Type B pancreatic cell (in vitro differentiated cells): Measurements from ENCODE around the gene GRB14. TPM values are rescaled to one million over a fixed set of nuclear protein-coding genes. Genes with fewer than 3 reads are reported as not detected.

ENCODE experiments used
- DNase-seq: peaks from one replicate; pipeline ENCODE4 v3.0.0; 2021; ENCODE audit warnings: mixed read lengths; ENCODE audit not compliant: unreplicated experiment; ENCODE audit errors: extremely low spot score
- H3K27ac Mint-ChIP-seq: 2 replicates; pipeline ENCODE4 v1.8.0; 2021; ENCODE audit warnings: mild to moderate bottlenecking, mixed read lengths
- H3K27me3 Mint-ChIP-seq: 2 replicates; pipeline ENCODE4 v1.8.0; 2021; ENCODE audit warnings: mixed read lengths
- H3K36me3 Mint-ChIP-seq: 2 replicates; pipeline ENCODE4 v1.8.0; 2021; ENCODE audit warnings: mixed read lengths
- H3K4me1 Mint-ChIP-seq: one replicate; pipeline ENCODE4 v1.8.0; 2021; ENCODE audit warnings: mixed read lengths; ENCODE audit not compliant: unreplicated experiment
- H3K4me3 Mint-ChIP-seq: 2 replicates; pipeline ENCODE4 v1.8.0; 2021; ENCODE audit warnings: mild to moderate bottlenecking, mixed read lengths
- H3K9me3 Mint-ChIP-seq: 2 replicates; pipeline ENCODE4 v1.8.0; 2021; ENCODE audit warnings: mixed read lengths
- total RNA-seq: library from RNA; stranded (reverse); gene quantifications from 2 replicates; pipeline ENCODE4 v1.2.1, GENCODE V29; 2021; ENCODE audit warnings: low replicate concordance
- TF ChIP-seq, protein P1 (sequence below): fragments of 200-600 bp; sonication (generic); conservative IDR thresholded peaks from 2 replicates; pipeline ENCODE4 v1.5.0; 2021; ENCODE audit warnings: antibody characterized with exemption, mild to moderate bottlenecking

The GRB14 gene
- total RNA-seq, 1 donor from 2014 or later, result 11.6 TPM

DNA sequence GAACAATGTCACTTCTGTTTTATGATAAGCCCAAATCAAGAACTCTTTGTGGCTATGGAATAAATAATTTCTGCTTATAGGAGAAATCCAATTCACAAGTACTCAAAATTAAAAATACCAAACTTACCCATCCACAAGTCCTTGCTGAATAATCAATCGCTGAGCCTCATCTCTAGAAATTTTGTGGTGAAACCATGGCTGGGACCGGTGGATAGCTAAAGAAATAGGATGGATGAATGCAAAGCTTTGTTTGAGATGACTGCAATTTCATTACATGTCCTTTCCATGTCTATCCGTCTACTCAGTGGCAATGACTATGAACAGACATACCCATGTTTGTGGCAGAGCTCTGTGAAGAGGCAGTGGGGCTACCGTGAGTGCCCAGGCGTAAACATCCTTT, 124.4 kb downstream of the GRB14 start:
- Mint-ChIP-seq H3K4me3 (no peak overlapping the region), H3K4me1 (no peaks in the 10 kb centered on the region), H3K36me3 (no peaks in the 10 kb centered on the region), H3K27ac (no peak overlapping the region), H3K9me3 (no peaks in the 10 kb centered on the region), H3K27me3 (no peaks in the 10 kb centered on the region)
- TF ChIP-seq, protein P1, sequence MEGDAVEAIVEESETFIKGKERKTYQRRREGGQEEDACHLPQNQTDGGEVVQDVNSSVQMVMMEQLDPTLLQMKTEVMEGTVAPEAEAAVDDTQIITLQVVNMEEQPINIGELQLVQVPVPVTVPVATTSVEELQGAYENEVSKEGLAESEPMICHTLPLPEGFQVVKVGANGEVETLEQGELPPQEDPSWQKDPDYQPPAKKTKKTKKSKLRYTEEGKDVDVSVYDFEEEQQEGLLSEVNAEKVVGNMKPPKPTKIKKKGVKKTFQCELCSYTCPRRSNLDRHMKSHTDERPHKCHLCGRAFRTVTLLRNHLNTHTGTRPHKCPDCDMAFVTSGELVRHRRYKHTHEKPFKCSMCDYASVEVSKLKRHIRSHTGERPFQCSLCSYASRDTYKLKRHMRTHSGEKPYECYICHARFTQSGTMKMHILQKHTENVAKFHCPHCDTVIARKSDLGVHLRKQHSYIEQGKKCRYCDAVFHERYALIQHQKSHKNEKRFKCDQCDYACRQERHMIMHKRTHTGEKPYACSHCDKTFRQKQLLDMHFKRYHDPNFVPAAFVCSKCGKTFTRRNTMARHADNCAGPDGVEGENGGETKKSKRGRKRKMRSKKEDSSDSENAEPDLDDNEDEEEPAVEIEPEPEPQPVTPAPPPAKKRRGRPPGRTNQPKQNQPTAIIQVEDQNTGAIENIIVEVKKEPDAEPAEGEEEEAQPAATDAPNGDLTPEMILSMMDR, result no peak
- no peak for DNase-seq

- Mint-ChIP-seq H3K9me3 (no peaks in the 10 kb centered on the region), H3K36me3 (no peaks in the 10 kb centered on the region), H3K27ac (no peak overlapping the region), H3K4me3 (no peak overlapping the region), H3K4me1 (no peaks in the 10 kb centered on the region), H3K27me3 (no peaks in the 10 kb centered on the region)
- no peak for DNase-seq
- TF ChIP-seq, protein P1, result no peak
Observed at GRCh38 chr2:164496421-164496820, 124.9 kb downstream of the GRB14 start.

- no peak for DNase-seq
- H3K27ac Mint-ChIP-seq, result no peak overlapping the region
- no peak overlapping the region for H3K4me3 Mint-ChIP-seq
- H3K36me3 Mint-ChIP-seq, result no peaks in the 10 kb centered on the region
- H3K4me1 Mint-ChIP-seq, result no peaks in the 10 kb centered on the region
- H3K9me3 Mint-ChIP-seq, result no peaks in the 10 kb centered on the region
- no peaks in the 10 kb centered on the region for H3K27me3 Mint-ChIP-seq
- TF ChIP-seq, protein P1, result peak; percentile 83
Observed at GRCh38 chr2:164495491-164496223, 125.6 kb downstream of the GRB14 start.

DNA sequence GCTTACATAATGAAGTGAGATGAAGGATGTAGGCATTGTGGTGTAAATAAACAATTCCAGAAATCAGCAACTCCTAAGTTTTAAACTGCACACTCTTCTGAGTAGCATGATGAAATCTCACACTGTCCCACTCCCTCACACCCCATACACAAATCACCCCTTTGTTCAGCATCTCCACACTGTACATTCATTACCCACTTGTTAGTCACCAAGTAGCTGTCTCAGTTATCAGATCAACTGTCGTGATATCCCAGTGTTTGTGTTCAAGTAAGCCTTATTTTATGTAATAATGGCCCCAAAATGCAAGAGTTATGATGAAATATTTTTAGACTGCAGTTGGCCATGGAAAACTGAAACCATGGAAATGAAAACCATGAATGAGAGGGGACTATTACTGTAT, 135.7 kb downstream of the GRB14 start:
- Mint-ChIP-seq H3K27ac (no peak overlapping the region), H3K36me3 (no peaks in the 10 kb centered on the region), H3K27me3 (no peaks in the 10 kb centered on the region), H3K9me3 (no peaks in the 10 kb centered on the region), H3K4me1 (no peaks in the 10 kb centered on the region), H3K4me3 (no peak overlapping the region)
- TF ChIP-seq, protein P1, result no peak
- DNase-seq, result no peak

DNA sequence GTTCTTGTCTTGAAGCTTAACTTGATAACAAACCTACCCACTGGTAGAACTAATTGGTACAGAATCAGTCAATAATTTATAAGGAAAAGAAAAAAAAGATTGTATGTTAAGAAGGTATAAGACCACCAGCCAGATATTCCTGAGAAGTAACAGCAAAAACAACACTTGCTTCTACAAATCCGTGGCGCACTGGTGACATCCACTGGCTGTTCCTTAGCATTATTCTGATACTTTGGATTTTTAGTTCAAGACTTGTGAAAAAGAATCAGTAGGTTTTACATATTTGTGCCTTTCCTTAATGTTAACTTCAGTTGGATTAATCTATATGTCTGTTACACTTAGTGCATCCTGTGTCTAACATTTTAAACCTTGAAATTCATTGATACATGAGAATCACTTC, 141.8 kb downstream of the GRB14 start:
- H3K4me3 Mint-ChIP-seq, result no peak overlapping the region
- H3K9me3 Mint-ChIP-seq, result no peaks in the 10 kb centered on the region
- no peak for DNase-seq
- no peak overlapping the region for H3K27ac Mint-ChIP-seq
- peaks cover 3% of the 10 kb centered on the region for H3K27me3 Mint-ChIP-seq
- TF ChIP-seq, protein P1, result peak; percentile 79
- H3K36me3 Mint-ChIP-seq, result no peaks in the 10 kb centered on the region
- no peaks in the 10 kb centered on the region for H3K4me1 Mint-ChIP-seq
